Hematopoietic multipotent progenitor cell treated with erythropoietin and hydrocortisone succinate and interleukin-3 and kit ligand, for 8 days (in vitro differentiated cells): ENCODE results near the gene GRB10.

Experiments
- DNase-seq: peaks from one replicate; pipeline ENCODE4 v3.0.0-alpha.2; 2015

Gene GRB10

GRCh38 chr7:50782375-50783208 is at the start of gene GRB10:
Gene GRB10 (minus strand): TSS chr7:50782896. CDS start chr7:50732322, 50,574 bp downstream.
- no peak for DNase-seq

GRCh38 chr7:50828801-50829200 is 46.1 kb upstream of the GRB10 start:
- no peak for DNase-seq

DNA sequence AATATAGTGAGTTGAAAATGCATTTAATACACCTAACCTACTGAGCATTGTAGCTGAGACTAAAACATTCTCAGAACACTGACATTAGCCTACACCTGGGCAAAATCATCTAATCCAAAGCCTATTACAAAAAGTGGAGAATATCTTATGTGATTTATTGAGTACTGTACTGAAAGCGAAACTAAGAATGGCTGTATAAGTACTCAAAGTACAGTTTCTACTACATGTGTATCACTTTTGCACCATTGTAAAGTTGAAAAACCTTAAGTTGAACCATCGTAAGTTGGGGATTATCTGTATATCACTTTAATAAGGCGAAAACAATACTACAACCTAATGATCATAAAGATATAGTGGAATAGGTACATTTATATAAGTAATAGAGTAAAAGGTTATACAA is 45.4 kb upstream of the GRB10 start:
- no peak for DNase-seq

DNA sequence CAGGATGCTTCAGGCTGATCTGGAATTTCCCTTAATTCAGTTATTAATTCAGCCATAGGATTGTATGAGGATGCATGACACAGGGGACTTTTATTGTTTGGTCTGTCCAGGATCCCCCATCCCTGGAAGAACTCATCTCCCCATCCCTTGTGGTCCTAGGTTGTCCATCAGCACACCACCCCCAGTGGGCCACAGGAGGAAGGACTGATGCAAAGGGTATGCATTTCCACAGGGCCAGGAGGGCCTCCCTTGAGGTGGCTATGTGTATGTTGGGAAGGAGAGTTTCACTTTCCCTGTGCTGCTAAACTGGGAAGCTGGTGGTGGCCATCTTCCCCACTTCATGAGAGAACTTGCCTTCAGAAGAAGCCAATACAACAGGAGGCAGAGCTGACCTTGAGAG is 44.6 kb upstream of the GRB10 start:
- no peak for DNase-seq

GRCh38 chr7:50826371-50827172 is 43.9 kb upstream of the GRB10 start:
- DNase-seq, result peak; percentile 10

GRCh38 chr7:50825465-50825864 is 42.8 kb upstream of the GRB10 start:
- no peak for DNase-seq

DNA sequence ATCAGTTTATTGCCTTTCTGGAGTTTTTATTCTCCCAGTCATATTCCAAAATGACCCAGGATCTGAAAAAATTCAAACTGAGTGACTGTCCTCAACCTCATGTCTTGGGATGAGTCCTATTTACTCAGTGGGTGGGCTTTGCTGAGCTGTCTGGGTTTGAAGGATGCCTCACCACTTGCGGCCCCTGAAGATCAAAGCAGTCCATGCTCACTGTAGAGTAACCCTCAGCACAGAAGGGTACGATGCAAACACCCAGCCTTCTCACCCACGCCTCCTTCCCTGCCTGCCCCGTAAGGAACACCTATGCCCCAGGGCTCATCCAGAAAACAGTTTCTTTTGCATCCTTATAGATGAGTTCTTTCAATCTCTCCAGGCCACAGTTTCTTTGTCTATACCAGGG is 42.2 kb upstream of the GRB10 start:
- no peak for DNase-seq

DNA sequence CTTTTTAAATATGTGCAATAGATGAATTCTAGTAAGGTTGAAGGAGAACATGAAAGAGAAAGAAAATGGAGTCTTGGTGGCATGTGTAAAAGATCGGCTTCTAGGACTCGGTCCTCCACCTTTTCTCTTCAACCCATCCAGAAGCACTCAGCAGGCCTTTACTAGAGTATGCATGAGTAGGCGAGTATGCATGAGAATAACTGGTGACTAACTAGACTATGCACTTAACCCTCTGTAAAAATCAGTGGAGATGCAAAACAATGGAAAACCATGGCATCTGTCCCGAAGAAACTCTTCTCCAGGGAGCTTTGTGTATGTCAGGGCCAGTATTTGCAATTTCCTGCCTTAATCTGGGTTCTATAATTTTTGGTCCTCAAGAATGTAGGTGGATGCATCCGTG is 40.0 kb upstream of the GRB10 start:
- DNase-seq, result no peak

DNA sequence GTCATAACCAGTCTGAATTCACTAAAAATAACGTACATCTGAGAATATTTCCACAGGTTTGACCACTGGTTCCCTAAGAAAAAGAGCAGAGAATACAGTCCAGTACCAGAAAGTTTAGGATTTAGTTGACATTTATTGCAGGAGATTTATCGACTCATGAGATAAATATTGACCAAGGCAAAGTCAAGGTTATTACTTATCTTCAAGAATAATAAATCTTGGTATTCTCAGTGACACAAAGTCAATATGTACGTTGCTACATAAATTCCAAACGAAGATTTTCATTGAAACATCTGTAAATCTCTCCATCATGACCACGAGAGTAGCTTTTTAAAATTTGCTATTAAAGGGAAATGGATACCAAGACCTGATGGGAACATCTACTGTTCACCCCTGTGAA is 39.4 kb upstream of the GRB10 start:
- no peak for DNase-seq

DNA sequence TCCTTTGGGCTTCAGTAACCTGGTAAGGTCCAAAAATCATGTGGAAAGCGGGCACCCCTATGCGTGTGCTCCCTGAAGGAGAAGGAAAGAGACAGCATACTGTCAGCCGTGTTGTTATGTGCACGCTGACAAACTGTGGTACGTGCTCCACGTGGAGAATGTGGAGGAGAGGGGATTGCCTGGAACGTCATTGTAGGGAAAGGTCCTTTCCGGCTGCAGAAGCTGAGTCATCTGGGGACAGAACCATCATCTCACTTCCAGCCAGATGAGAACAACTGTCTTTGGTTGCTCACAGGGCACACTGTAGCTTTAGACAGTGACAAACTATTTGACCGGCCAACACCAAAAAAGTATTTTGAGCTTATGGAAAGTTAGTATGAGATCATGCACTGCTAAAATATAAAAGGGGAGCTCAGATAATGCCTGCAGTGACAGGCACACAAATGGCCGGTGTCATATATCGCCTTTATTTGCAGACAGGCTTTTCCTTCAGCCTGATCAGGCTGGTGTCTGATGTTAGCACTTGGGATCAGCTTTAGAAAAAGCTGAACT is 38.8 kb upstream of the GRB10 start:
- no peak for DNase-seq

GRCh38 chr7:50818324-50818723 is 35.6 kb upstream of the GRB10 start:
- DNase-seq, result no peak

DNA sequence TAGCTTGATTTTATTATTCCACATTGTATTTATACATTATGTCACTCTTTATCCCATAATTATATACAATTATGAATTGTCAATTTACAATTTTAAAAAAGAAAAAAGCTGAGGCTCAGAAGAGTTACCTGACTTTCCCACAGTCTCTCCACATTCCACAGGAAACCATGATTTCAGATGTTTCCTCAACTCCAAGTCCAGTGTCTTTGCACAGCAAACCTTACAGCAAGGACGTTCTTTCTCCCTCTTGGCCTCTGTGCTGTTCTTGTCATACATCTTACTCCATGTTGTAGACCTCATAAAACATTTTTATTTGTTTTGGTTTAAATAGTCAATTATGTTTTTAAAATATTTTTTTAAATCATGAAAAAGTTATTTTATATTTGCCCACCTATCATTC is 34.9 kb upstream of the GRB10 start:
- DNase-seq, result no peak

GRCh38 chr7:50815138-50815537 is 32.4 kb upstream of the GRB10 start:
- DNase-seq, result no peak

- DNase-seq, result no peak
Observed at GRCh38 chr7:50814166-50814565, 31.5 kb upstream of the GRB10 start.

DNA sequence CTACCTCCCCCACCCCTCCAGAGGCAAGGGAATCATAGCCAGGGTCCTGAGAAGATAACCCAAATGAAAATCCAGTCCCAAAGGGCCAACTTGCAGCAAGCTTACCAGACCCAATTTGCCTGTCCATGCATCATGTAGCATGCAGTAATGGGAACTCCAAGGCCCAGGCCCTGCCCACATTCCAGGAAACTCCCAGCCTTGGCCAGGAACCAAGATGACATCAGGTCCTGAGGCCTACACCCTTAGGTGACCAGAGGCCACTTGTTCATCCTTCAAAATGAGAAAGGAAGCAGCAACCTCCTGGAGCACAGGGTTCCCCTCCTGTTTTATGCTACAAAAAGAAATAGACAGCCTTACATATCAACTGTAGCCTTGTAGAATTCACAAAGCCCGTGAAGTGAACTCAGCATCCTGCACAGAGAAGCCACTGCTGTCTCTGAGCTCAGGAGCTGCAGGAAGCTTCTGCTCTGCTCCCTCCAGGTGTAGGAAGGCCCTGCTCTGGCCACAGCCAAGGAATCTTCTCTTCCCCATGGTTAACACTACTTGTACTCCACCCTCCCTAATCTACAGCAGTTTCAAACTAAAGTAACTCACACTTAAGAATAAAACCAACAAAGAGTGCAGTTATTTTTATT is 30.3 kb upstream of the GRB10 start:
- DNase-seq, result peak; percentile 16

DNA sequence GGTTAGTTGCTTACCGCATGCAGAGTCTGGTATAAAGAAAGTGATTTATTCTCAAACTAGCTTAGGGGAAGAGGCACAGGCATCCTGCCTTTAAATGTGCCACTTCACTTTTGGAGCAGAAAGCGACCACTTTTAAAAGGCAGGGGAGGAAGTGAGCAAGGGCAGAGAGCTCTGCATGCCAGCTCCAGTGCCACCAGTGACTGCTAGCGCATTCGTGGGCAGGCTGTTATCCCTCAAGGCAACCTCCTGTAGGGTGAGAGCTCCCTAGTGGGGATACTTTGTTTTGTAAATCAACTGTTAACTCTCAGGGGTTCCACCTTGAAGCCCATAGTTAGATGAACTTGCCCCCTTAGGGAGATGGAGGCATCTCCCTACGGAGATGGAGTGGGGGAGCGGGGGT is 29.4 kb upstream of the GRB10 start:
- DNase-seq, result no peak

DNA sequence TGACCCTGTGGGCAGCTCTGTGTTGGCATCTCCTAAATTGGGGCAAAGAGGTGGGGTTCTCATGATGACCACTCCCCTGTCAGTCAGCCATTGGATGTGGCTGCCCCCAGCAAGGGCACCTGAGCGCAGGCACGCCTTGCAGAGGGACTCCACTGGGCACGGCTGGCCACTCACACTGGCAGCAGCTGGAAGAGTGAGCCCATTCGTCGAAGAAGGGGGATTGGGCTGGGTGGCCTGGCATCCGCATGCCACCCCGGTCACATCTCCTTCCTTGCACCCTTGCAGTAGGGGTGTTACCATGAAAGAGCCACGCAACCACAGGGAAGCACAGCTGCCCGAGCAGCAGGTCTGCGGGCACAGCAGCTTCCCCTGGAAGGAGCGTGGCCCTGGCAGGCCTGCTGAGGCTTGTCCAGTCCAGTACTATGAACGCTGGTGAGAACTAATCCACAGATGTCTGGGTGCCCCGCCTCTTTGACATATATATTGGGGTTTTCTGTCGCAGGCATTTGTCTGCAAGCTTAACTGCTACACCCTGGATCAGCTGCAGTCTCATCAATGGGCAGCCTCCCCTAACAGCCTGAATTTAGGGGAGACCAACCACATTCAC is 25.7 kb upstream of the GRB10 start:
- DNase-seq, result no peak

GRCh38 chr7:50807026-50807730 is 24.5 kb upstream of the GRB10 start:
- DNase-seq, result no peak

DNA sequence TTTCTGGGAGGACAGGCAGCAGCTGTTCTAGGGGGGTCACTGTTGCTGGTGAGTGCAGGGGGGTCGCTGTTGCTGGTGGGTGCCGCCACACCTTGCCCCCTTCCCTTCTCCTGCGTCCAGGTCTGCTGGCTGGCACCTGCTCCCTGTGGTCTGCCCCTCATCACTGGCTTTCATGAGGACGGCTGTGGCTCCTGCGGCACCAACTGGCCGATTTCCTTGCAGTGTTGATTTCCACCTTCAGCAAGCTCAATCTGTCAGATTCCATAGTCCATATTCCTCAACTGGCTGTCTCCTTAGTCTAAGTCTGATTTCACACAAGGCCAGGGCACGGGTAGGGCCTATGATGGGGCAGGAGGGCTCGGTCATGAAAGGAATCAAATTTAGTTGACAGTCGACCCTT is 23.4 kb upstream of the GRB10 start:
- DNase-seq, result no peak

DNA sequence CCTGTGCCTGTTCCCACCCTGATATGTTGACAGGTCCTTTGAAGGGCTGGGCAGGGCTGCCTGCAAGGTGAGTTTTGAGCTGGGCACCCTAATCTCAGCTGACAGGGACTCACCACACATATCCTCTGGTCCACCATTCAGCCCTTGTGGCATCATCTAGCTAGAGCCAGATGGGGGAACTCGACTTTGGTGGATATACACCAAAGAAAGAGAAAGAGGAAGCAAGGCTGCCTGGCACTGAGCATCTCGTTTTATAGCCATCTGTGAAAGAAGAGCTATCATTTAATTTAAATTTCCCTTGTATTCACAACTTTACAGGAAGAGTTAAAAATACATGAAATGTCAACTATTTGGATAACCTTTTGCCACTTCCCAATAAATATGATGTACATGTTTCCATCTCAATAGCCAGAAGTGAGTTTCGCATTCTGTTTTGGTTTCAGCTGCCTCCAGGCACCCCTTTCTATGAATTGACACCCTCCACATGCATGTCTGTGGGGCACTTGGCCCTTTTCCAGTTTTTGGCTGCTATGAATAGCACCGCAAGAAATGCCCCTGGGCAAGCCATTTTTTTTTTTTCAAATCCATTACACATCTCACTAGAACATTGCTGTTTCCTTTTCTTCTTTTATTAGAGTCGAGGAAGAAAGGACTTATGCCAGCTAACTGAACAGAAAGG is 22.9 kb upstream of the GRB10 start:
- no peak for DNase-seq
